ENCODE measurements around the gene IL17D. TPM values are rescaled to one million over a fixed set of nuclear protein-coding genes. Genes with fewer than 3 reads are reported as not detected.

IL17D gene
- total RNA-seq, 4 donors from 2014 or later: 1.4 to 7.2 (median 4.2) TPM

- ATAC-seq: no peak
- WGBS, 2 donors (ENCODE audit: low coverage in 1 of 2): no CpG with 5 or more reads among the region's 5 CpGs
- Histone ChIP-seq H3K9me3 (no peaks in the 10 kb centered on the region), H3K27ac (no peak overlapping the region), H3K27me3 (no peaks in the 10 kb centered on the region), H3K4me1 (peaks cover 0 to 35% (median 4%) of the 10 kb centered on the region in 3 donors), H3K4me3 (no peak overlapping the region), H3K36me3 (no peaks in the 10 kb centered on the region)
- TF ChIP-seq, protein P1, sequence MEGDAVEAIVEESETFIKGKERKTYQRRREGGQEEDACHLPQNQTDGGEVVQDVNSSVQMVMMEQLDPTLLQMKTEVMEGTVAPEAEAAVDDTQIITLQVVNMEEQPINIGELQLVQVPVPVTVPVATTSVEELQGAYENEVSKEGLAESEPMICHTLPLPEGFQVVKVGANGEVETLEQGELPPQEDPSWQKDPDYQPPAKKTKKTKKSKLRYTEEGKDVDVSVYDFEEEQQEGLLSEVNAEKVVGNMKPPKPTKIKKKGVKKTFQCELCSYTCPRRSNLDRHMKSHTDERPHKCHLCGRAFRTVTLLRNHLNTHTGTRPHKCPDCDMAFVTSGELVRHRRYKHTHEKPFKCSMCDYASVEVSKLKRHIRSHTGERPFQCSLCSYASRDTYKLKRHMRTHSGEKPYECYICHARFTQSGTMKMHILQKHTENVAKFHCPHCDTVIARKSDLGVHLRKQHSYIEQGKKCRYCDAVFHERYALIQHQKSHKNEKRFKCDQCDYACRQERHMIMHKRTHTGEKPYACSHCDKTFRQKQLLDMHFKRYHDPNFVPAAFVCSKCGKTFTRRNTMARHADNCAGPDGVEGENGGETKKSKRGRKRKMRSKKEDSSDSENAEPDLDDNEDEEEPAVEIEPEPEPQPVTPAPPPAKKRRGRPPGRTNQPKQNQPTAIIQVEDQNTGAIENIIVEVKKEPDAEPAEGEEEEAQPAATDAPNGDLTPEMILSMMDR (IDR thresholded peaks at IDR 0.05): no peak
- TF ChIP-seq EP300 (IDR thresholded peaks at IDR 0.05): no peak
- no peak for TF ChIP-seq POLR2AphosphoS5 (IDR thresholded peaks at IDR 0.05)
- TF ChIP-seq POLR2A (IDR thresholded peaks at IDR 0.05): no peak
Observed at GRCh38 chr13:20706661-20707060, 3.2 kb downstream of the IL17D start.

GRCh38 chr13:20708216-20708615 lies 4.7 kb downstream of the IL17D start:
- ATAC-seq: no peak
- TF ChIP-seq, protein P1 (IDR thresholded peaks at IDR 0.05): no peak
- H3K4me3 ChIP-seq: no peak overlapping the region
- no peaks in the 10 kb centered on the region for H3K36me3 ChIP-seq
- H3K27ac ChIP-seq: peak overlapping the region in 3 of 4 donors; percentile 26 to 65 (median 56)
- peaks cover 0 to 31% (median 4%) of the 10 kb centered on the region in 3 donors for H3K4me1 ChIP-seq
- H3K9me3 ChIP-seq: no peaks in the 10 kb centered on the region
- no peaks in the 10 kb centered on the region for H3K27me3 ChIP-seq
- WGBS, 2 donors (ENCODE audit: low coverage in 1 of 2): 68 to 100% methylated on average over 1 to 2 of the region's 2 CpGs

DNA sequence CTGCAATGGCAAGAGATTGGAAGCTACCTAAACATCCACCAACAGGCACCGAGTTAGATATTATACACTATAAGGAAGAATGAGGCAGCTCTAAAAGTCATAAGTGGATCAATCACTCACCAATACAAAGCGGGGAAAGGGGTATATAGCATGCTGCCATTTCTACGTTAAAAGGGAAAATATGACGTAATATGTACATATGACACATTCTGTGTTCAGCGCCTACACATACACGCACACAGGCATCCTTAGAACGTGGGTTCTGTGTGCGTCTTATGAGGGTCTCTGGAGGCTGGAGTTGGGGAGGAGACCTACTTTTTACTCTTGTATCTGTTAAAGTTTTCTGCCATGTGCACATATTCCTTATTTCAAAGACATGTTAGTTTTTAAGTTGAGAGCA lies 5.9 kb downstream of the IL17D start:
- Histone ChIP-seq H3K9me3 (no peaks in the 10 kb centered on the region), H3K4me3 (no peak overlapping the region), H3K36me3 (no peaks in the 10 kb centered on the region), H3K27ac (peak overlapping the region in 3 of 4 donors; percentile 56 to 65 (median 58)), H3K27me3 (no peaks in the 10 kb centered on the region), H3K4me1 (peaks cover 0 to 41% (median 15%) of the 10 kb centered on the region in 3 donors)
- TF ChIP-seq POLR2AphosphoS5 (IDR thresholded peaks at IDR 0.05) (no peak), POLR2A (IDR thresholded peaks at IDR 0.05) (no peak), EP300 (IDR thresholded peaks at IDR 0.05) (no peak)
- TF ChIP-seq, protein P1 (IDR thresholded peaks at IDR 0.05): no peak
- WGBS, 2 donors (ENCODE audit: low coverage in 1 of 2): 84 to 85% methylated on average over 8 of the region's 8 CpGs
- ATAC-seq: no peak

DNA sequence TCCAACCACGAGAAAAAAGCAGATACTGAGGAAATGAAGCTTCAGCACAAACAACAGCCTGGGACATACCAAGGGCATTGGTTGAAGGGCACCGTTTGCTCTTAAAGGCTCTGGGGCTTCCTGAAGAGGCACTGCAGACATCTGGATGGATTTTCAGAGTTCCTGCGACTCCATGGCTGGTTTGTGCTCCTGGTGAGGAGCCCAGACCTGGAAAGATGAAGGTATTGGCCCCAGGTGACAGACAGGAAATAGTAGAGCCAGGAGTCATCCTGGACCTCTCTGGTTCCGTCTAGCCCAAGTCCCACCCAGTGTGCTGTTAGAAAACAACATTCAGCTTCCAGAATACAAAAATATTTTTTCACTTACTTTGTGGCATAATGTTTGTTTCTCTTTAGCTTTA lies 6.3 kb downstream of the IL17D start:
- H3K27ac ChIP-seq: peak overlapping the region in 3 of 4 donors; percentile 56 to 65 (median 58)

More for the DNA sequence above, 6.3 kb downstream of the IL17D start:
- no peak for TF ChIP-seq POLR2AphosphoS5 (IDR thresholded peaks at IDR 0.05)
- TF ChIP-seq POLR2A (IDR thresholded peaks at IDR 0.05): no peak
- TF ChIP-seq EP300 (IDR thresholded peaks at IDR 0.05): no peak
- TF ChIP-seq, protein P1 (IDR thresholded peaks at IDR 0.05): no peak
- H3K4me1 ChIP-seq: peaks cover 0 to 41% (median 15%) of the 10 kb centered on the region in 3 donors
- no peaks in the 10 kb centered on the region for H3K36me3 ChIP-seq
- no peak overlapping the region for H3K4me3 ChIP-seq
- no peaks in the 10 kb centered on the region for H3K9me3 ChIP-seq
- 40 to 54% methylated on average over 4 of the region's 4 CpGs for WGBS, 2 donors (ENCODE audit: low coverage in 1 of 2)
- H3K27me3 ChIP-seq: no peaks in the 10 kb centered on the region
- ATAC-seq: no peak
